SH-SY5Y (cell line): ENCODE measurements around the gene GRIA1.

Experiments
- GATA2 ChIP-seq: IDR thresholded peaks from 2 replicates; pipeline ENCODE4 v1.6.1; 2011; ENCODE audit warnings: mild to moderate bottlenecking, low read depth, low read length
- GATA3 ChIP-seq: IDR thresholded peaks from 2 replicates; pipeline ENCODE4 v1.6.1; 2011; ENCODE audit warnings: low read depth, mild to moderate bottlenecking, low read length, moderate library complexity

DNA sequence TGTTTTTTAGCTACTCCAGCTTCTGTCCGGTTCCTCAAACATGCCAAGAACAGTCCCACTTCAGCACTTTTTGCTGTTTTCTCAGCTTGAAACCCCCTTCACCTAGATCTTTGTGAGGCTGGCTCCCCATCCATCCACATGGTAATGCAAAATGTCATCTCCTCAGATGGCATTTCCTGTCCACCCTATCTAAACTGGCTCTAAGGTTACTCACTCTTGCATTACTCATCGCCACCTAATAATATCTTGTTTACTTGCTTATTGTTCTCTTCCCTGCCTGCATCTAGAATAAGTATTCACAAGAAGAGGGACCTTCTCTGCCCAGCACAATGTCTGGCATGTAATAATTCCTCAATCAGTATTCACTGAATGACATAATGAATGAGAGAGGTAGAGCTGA is 328.2 kb downstream of the GRIA1 start:
- TF ChIP-seq GATA2 (no peak), GATA3 (no peak)
